Astrocyte (in vitro differentiated cells and primary cell): ENCODE results near the gene PKD1.

Experiments used
- CTCF ChIP-seq: IDR thresholded peaks from 2 replicates; pipeline ENCODE4 v1.5.1; 2011; ENCODE audit warnings: low read depth, mild to moderate bottlenecking, inconsistent platforms, low read length, moderate library complexity; ENCODE audit not compliant: insufficient read depth
- EZH2 ChIP-seq: IDR thresholded peaks from 2 replicates; pipeline ENCODE4 v1.6.1; 2012; ENCODE audit warnings: mild to moderate bottlenecking, low read length, inconsistent platforms; ENCODE audit not compliant: insufficient read depth

- TF ChIP-seq CTCF, result no peak
- no peak for TF ChIP-seq EZH2
Observed at GRCh38 chr16:2077016-2077415, 58.7 kb downstream of the PKD1 start.
